K562 (cell line): ENCODE data around the gene MUSTN1. TPM values are rescaled to one million over a fixed set of nuclear protein-coding genes. Genes with fewer than 3 reads are reported as not detected.
A peak's percentile ranks its signal among the peaks of the same experiment; 100 is the strongest.

Experiments used
- ATAC-seq: fragments of 200-7000 bp; cut with Tn5 transposase; 3 replicates; pipeline ENCODE4 v1.9.1; 2020; ENCODE audit warnings: moderate library complexity
- BruUV-seq: library from RNA; stranded (reverse); fragments of 400-500 nt; replicated peaks from 2 replicates; lab custom pipeline; 2021; lab: Mats Ljungman, UMichigan
- CTCF ChIA-PET: fragments of 300-600 bp; formaldehyde crosslinking; extraction: SDS; loops from one replicate; lab custom pipeline; 2021; ENCODE audit warnings: low intra/inter-chr PET ratio; lab: Yijun Ruan, JAX
- POLR2A ChIA-PET: fragments of 300-600, 350-650 bp; sonication (Branson Sonifier 250); formaldehyde crosslinking; extraction: SDS; loops from one replicate; lab custom pipeline; 2021; ENCODE audit warnings: antibody characterized with exemption, inconsistent platforms; lab: Yijun Ruan, JAX
- DNase-seq, 4 experiments: peaks; one replicate each; pipeline versions ENCODE4 v3.0.0 to v3.0.0-alpha.2; 2011 to 2018; ENCODE audit warnings: low spot score in 3 of 4, mixed read lengths in 3 of 4; ENCODE audit errors: extremely low read depth in 1 of 4
- FAIRE-seq: peaks from 2 replicates; lab custom pipeline; 2011; peaks lifted over from hg19 to GRCh38; lab: Jason Lieb, UNC
- H2AFZ ChIP-seq: 2 replicates; pipeline ENCODE4 v1.6.0; 2011; ENCODE audit warnings: low read depth, low read length, control low read depth, inconsistent platforms
- H3K27ac ChIP-seq: fragments of 200-600 bp; 3 replicates; pipeline ENCODE4 v1.8.0; 2011; ENCODE audit warnings: low read depth, mild to moderate bottlenecking, control low read depth, inconsistent platforms, low read length, moderate library complexity, mixed read lengths; ENCODE audit errors: extremely low read depth
- H3K27me3 ChIP-seq, 2 experiments: fragments of 300-600 bp in 1 of 2; 2 replicates in 1 of 2; 3 replicates in 1 of 2; pipeline versions ENCODE4 v1.6.0 to v1.8.0; 2011; ENCODE audit warnings: inconsistent platforms in 2 of 2, low read length in 2 of 2, mild to moderate bottlenecking in 1 of 2, mixed read lengths in 1 of 2, moderate library complexity in 1 of 2; ENCODE audit not compliant: control insufficient read depth in 2 of 2, insufficient read depth in 2 of 2
- H3K36me3 ChIP-seq: fragments of 300-600 bp; 3 replicates; pipeline ENCODE4 v1.8.0; 2011; ENCODE audit warnings: mild to moderate bottlenecking, low read length, inconsistent platforms; ENCODE audit not compliant: control insufficient read depth, insufficient read depth
- H3K4me1 ChIP-seq, 2 experiments: fragments of 200-600 bp in 1 of 2; replicated peaks in 1 of 2; 2 replicates in 1 of 2; 3 replicates in 1 of 2; pipeline versions ENCODE4 v1.5.1 to v1.8.0; 2011; ENCODE audit warnings: inconsistent platforms in 2 of 2, low read length in 2 of 2, mild to moderate bottlenecking in 1 of 2, mixed read lengths in 1 of 2, moderate library complexity in 1 of 2; ENCODE audit not compliant: control insufficient read depth in 2 of 2, insufficient read depth in 2 of 2
- H3K4me2 ChIP-seq: 2 replicates; pipeline ENCODE4 v1.6.1; 2011; ENCODE audit warnings: low read length, control low read depth, inconsistent platforms, mixed read lengths; ENCODE audit not compliant: insufficient read depth
- H3K4me3 ChIP-seq: fragments of 200-600 bp; sonication (generic), shearing (Covaris generic); 2 replicates; pipeline ENCODE4 v1.5.1; 2016; ENCODE audit warnings: control low read depth, inconsistent platforms
- H3K79me2 ChIP-seq: fragments of 200-600 bp; 3 replicates; pipeline ENCODE4 v1.8.0; 2011; ENCODE audit warnings: low read length, inconsistent platforms; ENCODE audit not compliant: control insufficient read depth, insufficient read depth
- H3K9ac ChIP-seq, 2 experiments: 2 replicates each; pipeline versions ENCODE4 v1.6.0 to v1.6.1; 2011; ENCODE audit warnings: low read depth in 2 of 2, low read length in 2 of 2, control low read depth in 1 of 2, inconsistent platforms in 1 of 2, mild to moderate bottlenecking in 1 of 2, mixed read lengths in 1 of 2; ENCODE audit not compliant: insufficient read depth in 1 of 2
- H3K9me1 ChIP-seq: one replicate; pipeline ENCODE4 v1.6.0; 2011; ENCODE audit warnings: inconsistent platforms, mild to moderate bottlenecking, low read length, moderate library complexity; ENCODE audit not compliant: control insufficient read depth, insufficient read depth
- H3K9me3 ChIP-seq: replicated peaks from 2 replicates; pipeline ENCODE4 v1.5.1; 2011; ENCODE audit warnings: low read depth, low read length, inconsistent platforms; ENCODE audit not compliant: control insufficient read depth, insufficient read depth
- H4K20me1 ChIP-seq: replicated peaks from 2 replicates; pipeline ENCODE4 v1.6.1; 2011; ENCODE audit warnings: low read length, inconsistent platforms, mixed read lengths; ENCODE audit not compliant: control insufficient read depth, insufficient read depth
- EHMT2 ChIP-seq: fragments of 450-650 bp; IDR thresholded peaks from 2 replicates; pipeline ENCODE4 v1.6.1; 2018; ENCODE audit warnings: antibody characterized with exemption
- ESRRB ChIP-seq: fragments of 250-450 bp; sonication (Bioruptor Pico); IDR thresholded peaks from 2 replicates; pipeline ENCODE4 v1.5.0; 2020; ENCODE audit warnings: mild to moderate bottlenecking, moderate library complexity, borderline replicate concordance
- NFRKB ChIP-seq: fragments of 450-650 bp; IDR thresholded peaks from 2 replicates; pipeline ENCODE4 v1.6.1; 2016; ENCODE audit warnings: low read depth
- NR3C1 ChIP-seq: sonication (generic); formaldehyde crosslinking; IDR thresholded peaks from 2 replicates; pipeline ENCODE4 v1.8.1; 2022; ENCODE audit warnings: missing genetic modification reagents
- OTX1 ChIP-seq: fragments of 450-650 bp; formaldehyde crosslinking; IDR thresholded peaks from 2 replicates; pipeline ENCODE4 v1.4.0; 2022; ENCODE audit warnings: mild to moderate bottlenecking
- TAF9B ChIP-seq: fragments of 450-650 bp; IDR thresholded peaks from 2 replicates; pipeline ENCODE4 v1.6.1; 2018; ENCODE audit warnings: mild to moderate bottlenecking; ENCODE audit not compliant: partially characterized antibody
- TOE1 ChIP-seq, 2 experiments: fragments of 450-650 bp in 1 of 2; sonication (generic) in 1 of 2; formaldehyde crosslinking in 1 of 2; IDR thresholded peaks; 2 replicates each; pipeline versions ENCODE4 v1.7.1 to v1.8.0; 2016 to 2022; ENCODE audit warnings: borderline replicate concordance in 2 of 2, mild to moderate bottlenecking in 2 of 2, antibody characterized with exemption in 1 of 2, inconsistent platforms in 1 of 2, low read depth in 1 of 2, missing genetic modification reagents in 1 of 2, moderate library complexity in 1 of 2
- ZNF124 ChIP-seq: sonication (generic); formaldehyde crosslinking; IDR thresholded peaks from 2 replicates; pipeline ENCODE4 v1.8.1; 2022; ENCODE audit warnings: missing genetic modification reagents
- WGBS: fragments of 100-300 bp; shearing (Covaris generic); methylation state at CpG from one replicate; pipeline ENCODE4 v1.1.6; 2016; ENCODE audit warnings: low coverage, mixed read lengths; ENCODE audit not compliant: insufficient coverage; ENCODE audit errors: missing lambda C conversion rate; 5-methylcytosine and 5-hydroxymethylcytosine counted together
- in situ Hi-C: fragments of 300-500 bp; cut with MboI; formaldehyde crosslinking; loops from 4 replicates; pipeline ENCODE4 v1.15.0; 2018; ENCODE audit warnings: inconsistent platforms, mixed read lengths
- intact Hi-C: fragments of 100-400 bp; cut with micrococcal nuclease; formaldehyde crosslinking; loops from 2 replicates; pipeline ENCODE4 v1.14.2; 2022
- polyA plus RNA-seq, 8 experiments: library from polyadenylated mRNA; depleted of rRNA in 4 of 8; stranded (reverse) in 5 of 8; unstranded in 3 of 8; fragments of >200 nt; fragmentation: Nextera tagmentation in 2 of 8; fragmentation: Illumina TruSeq in 1 of 8; extraction: Ambion mirVana in 2 of 8; extraction: Trizol in 1 of 8; gene quantifications; 2 replicates each; pipeline versions ENCODE4 v1.2.1 to v1.2.3, GENCODE V29; 2011 to 2014; ENCODE audit warnings: inconsistent platforms in 1 of 8, missing spikeins in 1 of 8
- total RNA-seq, 7 experiments: library from RNA; depleted of rRNA in 6 of 7; stranded (reverse); fragments of >200 nt in 6 of 7; fragmentation: Illumina TruSeq in 2 of 7; extraction: Trizol in 2 of 7; gene quantifications; 2 replicates each; pipeline versions ENCODE4 v1.2.1 to v1.2.3, GENCODE V29; 2011 to 2021; ENCODE audit warnings: low replicate concordance in 1 of 7
- TF ChIP-seq, protein P1 (sequence below): fragments of 450-650 bp; formaldehyde crosslinking; IDR thresholded peaks from 2 replicates; pipeline ENCODE4 v1.4.0; 2022; ENCODE audit warnings: missing genetic modification characterization
- TF ChIP-seq, protein P2 (sequence below): fragments of 250-450 bp; sonication (Bioruptor Pico); IDR thresholded peaks from 2 replicates; pipeline ENCODE4 v1.6.1; 2021; ENCODE audit warnings: mild to moderate bottlenecking
- TF ChIP-seq, protein P3 (sequence below), 2 experiments: fragments of 450-650 bp; formaldehyde crosslinking in 1 of 2; IDR thresholded peaks; 2 replicates each; pipeline versions ENCODE4 v1.4.0 to v1.6.1; 2014 to 2020; ENCODE audit warnings: mild to moderate bottlenecking in 2 of 2, borderline replicate concordance in 1 of 2, low read depth in 1 of 2

The MUSTN1 gene
- total and polyA plus RNA-seq, 9 of the 15 experiments (the other 6 are each of a cell fraction or from before 2014, with no cell fraction given): 0.15 to 0.78 (median 0.44) TPM; not detected in 4

DNA sequence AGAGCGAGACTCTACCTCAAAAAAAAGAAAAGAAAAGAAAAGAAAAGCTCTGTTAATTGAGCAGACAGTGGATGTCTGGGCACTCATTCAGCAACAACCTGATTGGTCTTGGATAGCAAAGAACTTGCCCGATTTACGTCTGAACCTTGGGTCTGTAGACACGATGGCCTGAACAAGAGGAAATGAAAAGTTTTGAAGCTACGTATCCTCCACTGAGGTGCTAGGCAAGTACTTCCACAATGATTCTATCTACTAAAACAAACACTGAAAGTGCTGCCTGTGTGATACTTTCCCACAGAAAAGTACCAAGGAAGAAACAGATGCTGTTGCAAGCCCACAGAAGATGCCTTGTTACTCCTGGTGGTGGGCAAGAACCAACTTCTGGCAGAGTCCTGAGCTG is 21.8 kb upstream of the MUSTN1 start (continued):
- TF ChIP-seq, protein P1, sequence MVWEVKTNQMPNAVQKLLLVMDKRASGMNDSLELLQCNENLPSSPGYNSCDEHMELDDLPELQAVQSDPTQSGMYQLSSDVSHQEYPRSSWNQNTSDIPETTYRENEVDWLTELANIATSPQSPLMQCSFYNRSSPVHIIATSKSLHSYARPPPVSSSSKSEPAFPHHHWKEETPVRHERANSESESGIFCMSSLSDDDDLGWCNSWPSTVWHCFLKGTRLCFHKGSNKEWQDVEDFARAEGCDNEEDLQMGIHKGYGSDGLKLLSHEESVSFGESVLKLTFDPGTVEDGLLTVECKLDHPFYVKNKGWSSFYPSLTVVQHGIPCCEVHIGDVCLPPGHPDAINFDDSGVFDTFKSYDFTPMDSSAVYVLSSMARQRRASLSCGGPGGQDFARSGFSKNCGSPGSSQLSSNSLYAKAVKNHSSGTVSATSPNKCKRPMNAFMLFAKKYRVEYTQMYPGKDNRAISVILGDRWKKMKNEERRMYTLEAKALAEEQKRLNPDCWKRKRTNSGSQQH (CRISPR knock-in tag): no peak
- TF ChIP-seq OTX1: no peak

DNA sequence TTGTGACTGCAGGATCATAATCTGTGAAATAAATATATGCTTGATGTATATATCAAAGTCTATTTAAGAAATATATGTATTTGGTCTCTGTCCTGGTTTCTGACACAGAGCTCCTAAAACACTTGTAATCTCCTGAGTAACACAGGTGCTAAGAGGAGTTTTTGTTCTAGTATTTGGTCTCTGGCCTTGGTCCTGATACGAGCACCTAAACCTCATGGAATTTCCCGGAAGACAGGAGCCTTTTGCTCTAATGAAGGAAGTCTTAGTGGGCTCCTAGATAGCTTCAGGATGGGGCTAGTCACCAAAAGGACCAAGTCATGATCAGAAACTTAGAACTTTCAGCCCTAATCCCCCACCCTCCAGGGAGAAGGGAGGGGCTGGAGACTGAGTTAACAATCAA is 19.2 kb upstream of the MUSTN1 start:
- Histone ChIP-seq H3K4me3 (no peak overlapping the region), H4K20me1 (0 out of 2 replicates have a peak, but pooled peaks cover 7% of the 10 kb centered on the region), H2AFZ (no peak overlapping the region), H3K9me1 (no peaks in the 10 kb centered on the region), H3K27me3 (no peaks in the 10 kb centered on the region), H3K9me3 (no peaks in the 10 kb centered on the region), H3K4me2 (no peak overlapping the region), H3K79me2 (no peaks in the 10 kb centered on the region), H3K36me3 (peaks cover 6% of the 10 kb centered on the region; the same call in 1 of the 3 replicates), H3K9ac (no peak overlapping the region), H3K27ac (no peak overlapping the region), H3K4me1 (no peaks in the 10 kb centered on the region; a peak in 1 of 5 replicates)
- ChIA-PET POLR2A (no interaction called here), CTCF (no interaction called here)
- no peak for DNase-seq
- no peak for FAIRE-seq
- in situ Hi-C loops: no loop called here
- no peak for ATAC-seq
- no TSS peak for BruUV-seq
- intact Hi-C loops: loop anchor here (5.0 kb wide), 1 partner anchor 258 kb away; no protein-coding TSS in a partner anchor
- WGBS: 20% methylated on average over 1 of the region's 2 CpGs
- TF ChIP-seq, protein P2, sequence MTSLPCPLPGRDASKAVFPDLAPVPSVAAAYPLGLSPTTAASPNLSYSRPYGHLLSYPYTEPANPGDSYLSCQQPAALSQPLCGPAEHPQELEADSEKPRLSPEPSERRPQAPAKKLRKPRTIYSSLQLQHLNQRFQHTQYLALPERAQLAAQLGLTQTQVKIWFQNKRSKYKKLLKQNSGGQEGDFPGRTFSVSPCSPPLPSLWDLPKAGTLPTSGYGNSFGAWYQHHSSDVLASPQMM: no peak
- TF ChIP-seq EHMT2 (peak; percentile 62; the same call in 1 of the 2 replicates), NR3C1 (CRISPR knock-in tag) (no peak), TAF9B (no peak), ZNF124 (CRISPR knock-in tag) (no peak), ESRRB (CRISPR knock-in tag) (no peak), NFRKB (no peak), TOE1 (IDR thresholded peaks at IDR 0.05; ENCODE audit: borderline replicate concordance) (no peak), TOE1 (CRISPR knock-in tag; IDR thresholded peaks at IDR 0.05; ENCODE audit: borderline replicate concordance, low read depth) (no peak)
- TF ChIP-seq, protein P3, sequence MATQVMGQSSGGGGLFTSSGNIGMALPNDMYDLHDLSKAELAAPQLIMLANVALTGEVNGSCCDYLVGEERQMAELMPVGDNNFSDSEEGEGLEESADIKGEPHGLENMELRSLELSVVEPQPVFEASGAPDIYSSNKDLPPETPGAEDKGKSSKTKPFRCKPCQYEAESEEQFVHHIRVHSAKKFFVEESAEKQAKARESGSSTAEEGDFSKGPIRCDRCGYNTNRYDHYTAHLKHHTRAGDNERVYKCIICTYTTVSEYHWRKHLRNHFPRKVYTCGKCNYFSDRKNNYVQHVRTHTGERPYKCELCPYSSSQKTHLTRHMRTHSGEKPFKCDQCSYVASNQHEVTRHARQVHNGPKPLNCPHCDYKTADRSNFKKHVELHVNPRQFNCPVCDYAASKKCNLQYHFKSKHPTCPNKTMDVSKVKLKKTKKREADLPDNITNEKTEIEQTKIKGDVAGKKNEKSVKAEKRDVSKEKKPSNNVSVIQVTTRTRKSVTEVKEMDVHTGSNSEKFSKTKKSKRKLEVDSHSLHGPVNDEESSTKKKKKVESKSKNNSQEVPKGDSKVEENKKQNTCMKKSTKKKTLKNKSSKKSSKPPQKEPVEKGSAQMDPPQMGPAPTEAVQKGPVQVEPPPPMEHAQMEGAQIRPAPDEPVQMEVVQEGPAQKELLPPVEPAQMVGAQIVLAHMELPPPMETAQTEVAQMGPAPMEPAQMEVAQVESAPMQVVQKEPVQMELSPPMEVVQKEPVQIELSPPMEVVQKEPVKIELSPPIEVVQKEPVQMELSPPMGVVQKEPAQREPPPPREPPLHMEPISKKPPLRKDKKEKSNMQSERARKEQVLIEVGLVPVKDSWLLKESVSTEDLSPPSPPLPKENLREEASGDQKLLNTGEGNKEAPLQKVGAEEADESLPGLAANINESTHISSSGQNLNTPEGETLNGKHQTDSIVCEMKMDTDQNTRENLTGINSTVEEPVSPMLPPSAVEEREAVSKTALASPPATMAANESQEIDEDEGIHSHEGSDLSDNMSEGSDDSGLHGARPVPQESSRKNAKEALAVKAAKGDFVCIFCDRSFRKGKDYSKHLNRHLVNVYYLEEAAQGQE (IDR thresholded peaks at IDR 0.05; ENCODE audit: borderline replicate concordance): peak; percentile 86
- TF ChIP-seq, protein P3 (CRISPR knock-in tag; IDR thresholded peaks at IDR 0.05; ENCODE audit: low read depth): no peak
